Gastroesophageal sphincter (tissue), 2 donors: Measurements from ENCODE around the gene GUCD1.

Experiments
- POLR2A ChIP-seq, 2 donors: fragments of 450-650 bp; IDR thresholded peaks; one replicate each; pipeline ENCODE4 v1.6.1; 2017; ENCODE audit warnings: antibody characterized with exemption in 2 of 2, mild to moderate bottlenecking in 2 of 2, moderate library complexity in 1 of 2
- POLR2AphosphoS5 ChIP-seq: sonication (generic); formaldehyde crosslinking; IDR thresholded peaks from one replicate; pipeline ENCODE4 v1.6.1; 2017; ENCODE audit warnings: antibody characterized with exemption

- TF ChIP-seq POLR2A (IDR thresholded peaks at IDR 0.05) (no peak), POLR2AphosphoS5 (no peak)
Observed at GRCh38 chr22:24503843-24504338, 51.0 kb downstream of the GUCD1 start.
